HEK293 (cell line): ENCODE data around the gene FGFR4.
A peak's percentile ranks its signal among the peaks of the same experiment; 100 is the strongest.

Source experiments
- CTCF ChIA-PET: fragments of 350-600 bp; formaldehyde crosslinking; extraction: SDS; loops from one replicate; lab custom pipeline; 2021; ENCODE audit warnings: antibody characterized with exemption; lab: Yijun Ruan, JAX
- POLR2A ChIA-PET: fragments of 300-600 bp; formaldehyde crosslinking; extraction: SDS; loops from one replicate; lab custom pipeline; 2020; ENCODE audit warnings: antibody characterized with exemption, inconsistent platforms; lab: Yijun Ruan, JAX
- H3K27ac ChIP-seq: fragments of 200-500 bp; sonication (Bioruptor generic); 2 replicates; pipeline ENCODE4 v1.5.1; 2014; ENCODE audit warnings: low read depth, low read length, control low read depth, inconsistent platforms; ENCODE audit errors: extremely low read depth
- H3K36me3 ChIP-seq, 2 experiments: fragments of 200-500 bp in 1 of 2; sonication (Bioruptor generic) in 1 of 2; 1 replicate in 1 of 2; 2 replicates in 1 of 2; pipeline ENCODE4 v1.5.1; 2014 to 2017; ENCODE audit warnings: inconsistent platforms in 2 of 2, low read length in 2 of 2; ENCODE audit not compliant: control insufficient read depth in 2 of 2, insufficient read depth in 1 of 2
- H3K4me1 ChIP-seq: fragments of 200-500 bp; sonication (Bioruptor generic); 2 replicates; pipeline ENCODE4 v1.5.1; 2014; ENCODE audit warnings: mild to moderate bottlenecking, low read length, inconsistent platforms; ENCODE audit not compliant: control insufficient read depth, insufficient read depth
- H3K4me3 ChIP-seq: 2 replicates; pipeline ENCODE4 v1.5.1; 2011; ENCODE audit warnings: low read depth, mild to moderate bottlenecking, control low read depth, low read length, moderate library complexity
- H3K9me3 ChIP-seq: fragments of 200-500 bp; sonication (Bioruptor generic); 2 replicates; pipeline ENCODE4 v1.5.1; 2014; ENCODE audit warnings: low read depth, low read length, inconsistent platforms; ENCODE audit not compliant: control insufficient read depth, insufficient read depth
- GLI4 ChIP-seq: fragments of 450-650 bp; formaldehyde crosslinking; IDR thresholded peaks from 2 replicates; pipeline ENCODE4 v1.5.1; 2016; ENCODE audit warnings: missing biosample characterization, missing genetic modification characterization
- KLF8 ChIP-seq: fragments of 450-650 bp; formaldehyde crosslinking; IDR thresholded peaks from 2 replicates; pipeline ENCODE4 v1.5.1; 2016; ENCODE audit warnings: missing biosample characterization, missing genetic modification characterization
- OSR2 ChIP-seq: fragments of 450-650 bp; formaldehyde crosslinking; IDR thresholded peaks from 2 replicates; pipeline ENCODE4 v1.5.1; 2016; ENCODE audit warnings: missing biosample characterization, missing genetic modification characterization
- RBAK ChIP-seq: fragments of 450-650 bp; formaldehyde crosslinking; IDR thresholded peaks from 2 replicates; pipeline ENCODE4 v1.5.1; 2016; ENCODE audit warnings: missing biosample characterization, missing genetic modification characterization
- SALL2 ChIP-seq: fragments of 450-650 bp; formaldehyde crosslinking; IDR thresholded peaks from 2 replicates; pipeline ENCODE4 v1.5.0; 2017; ENCODE audit warnings: missing biosample characterization, mild to moderate bottlenecking, missing genetic modification characterization, borderline replicate concordance
- ZBTB48 ChIP-seq: fragments of 450-650 bp; formaldehyde crosslinking; IDR thresholded peaks from 2 replicates; pipeline ENCODE4 v1.5.1; 2016; ENCODE audit warnings: missing biosample characterization, missing genetic modification characterization
- ZFP69B ChIP-seq: fragments of 450-650 bp; formaldehyde crosslinking; IDR thresholded peaks from 2 replicates; pipeline ENCODE4 v1.5.1; 2016; ENCODE audit warnings: missing biosample characterization, missing genetic modification characterization
- ZNF2 ChIP-seq: fragments of 450-650 bp; formaldehyde crosslinking; IDR thresholded peaks from 2 replicates; pipeline ENCODE4 v1.5.1; 2016; ENCODE audit warnings: missing biosample characterization, missing genetic modification characterization
- ZNF473 ChIP-seq: fragments of 450-650 bp; formaldehyde crosslinking; IDR thresholded peaks from 2 replicates; pipeline ENCODE4 v1.5.1; 2017; ENCODE audit warnings: missing biosample characterization, missing genetic modification characterization
- ZNF510 ChIP-seq: fragments of 450-650 bp; formaldehyde crosslinking; IDR thresholded peaks from 2 replicates; pipeline ENCODE4 v1.5.1; 2018; ENCODE audit warnings: mild to moderate bottlenecking, missing genetic modification characterization, missing biosample characterization; ENCODE audit not compliant: insufficient replicate concordance
- ZNF521 ChIP-seq: fragments of 450-650 bp; formaldehyde crosslinking; IDR thresholded peaks from 2 replicates; pipeline ENCODE4 v1.5.1; 2017; ENCODE audit warnings: missing biosample characterization, mild to moderate bottlenecking, missing genetic modification characterization
- ZNF549 ChIP-seq: fragments of 450-650 bp; IDR thresholded peaks from 2 replicates; pipeline ENCODE4 v1.5.1; 2018; ENCODE audit warnings: missing biosample characterization, missing genetic modification characterization, mild to moderate bottlenecking, inconsistent platforms, moderate library complexity
- ZNF768 ChIP-seq: fragments of 450-650 bp; formaldehyde crosslinking; IDR thresholded peaks from 2 replicates; pipeline ENCODE4 v1.5.1; 2018; ENCODE audit warnings: missing biosample characterization, mild to moderate bottlenecking, missing genetic modification characterization
- ZNF792 ChIP-seq: fragments of 450-650 bp; formaldehyde crosslinking; IDR thresholded peaks from 2 replicates; pipeline ENCODE4 v1.5.1; 2016; ENCODE audit warnings: missing biosample characterization, missing genetic modification characterization
- TF ChIP-seq, protein P1 (sequence below): fragments of 450-650 bp; formaldehyde crosslinking; IDR thresholded peaks from 2 replicates; pipeline ENCODE4 v1.5.1; 2017; ENCODE audit warnings: missing biosample characterization, missing genetic modification characterization
- TF ChIP-seq, protein P2 (sequence below): fragments of 450-650 bp; formaldehyde crosslinking; IDR thresholded peaks from 2 replicates; pipeline ENCODE4 v1.5.1; 2016; ENCODE audit warnings: missing biosample characterization, missing genetic modification characterization
- TF ChIP-seq, protein P3 (sequence below): fragments of 450-650 bp; formaldehyde crosslinking; IDR thresholded peaks from 2 replicates; pipeline ENCODE4 v1.5.1; 2016; ENCODE audit warnings: missing biosample characterization, missing genetic modification characterization
- TF ChIP-seq, protein P4 (sequence below): fragments of 450-650 bp; formaldehyde crosslinking; IDR thresholded peaks from 2 replicates; pipeline ENCODE4 v1.5.1; 2016; ENCODE audit warnings: missing biosample characterization, missing genetic modification characterization
- TF ChIP-seq, protein P5 (sequence below): fragments of 450-650 bp; formaldehyde crosslinking; IDR thresholded peaks from 2 replicates; pipeline ENCODE4 v1.5.1; 2016; ENCODE audit warnings: missing biosample characterization, missing genetic modification characterization

Gene FGFR4

DNA sequence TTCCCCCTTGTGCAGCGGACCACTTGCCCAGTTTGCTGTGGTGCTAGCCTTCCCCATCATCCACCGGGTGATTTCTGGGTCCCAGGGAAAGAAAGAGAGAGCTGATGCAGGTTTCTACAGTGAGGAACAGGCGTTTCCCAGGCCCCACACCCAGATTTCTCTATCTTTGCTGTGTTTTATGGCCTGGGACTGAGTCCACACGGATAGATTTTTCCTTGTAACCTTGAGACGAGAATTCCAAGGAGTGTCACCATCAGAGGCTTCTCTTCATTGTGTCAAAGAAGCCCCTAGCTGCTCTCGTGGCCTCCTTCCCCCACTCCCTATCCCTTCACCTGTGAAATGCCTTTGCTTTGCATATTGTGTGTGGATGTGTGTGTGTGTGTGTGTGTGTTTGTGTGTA is 21.2 kb upstream of the FGFR4 start:
- POLR2A ChIA-PET, result no interaction called here
- Histone ChIP-seq H3K36me3 (peaks cover 14 to 60% of the 10 kb centered on the region in 2 experiments), H3K4me3 (no peak overlapping the region), H3K27ac (no peak overlapping the region), H3K4me1 (no peaks in the 10 kb centered on the region), H3K9me3 (no peaks in the 10 kb centered on the region)
- CTCF ChIA-PET, result no interaction called here
- no peak for TF ChIP-seq ZNF510 (tag by site-specific recombination)
- TF ChIP-seq, protein P1, sequence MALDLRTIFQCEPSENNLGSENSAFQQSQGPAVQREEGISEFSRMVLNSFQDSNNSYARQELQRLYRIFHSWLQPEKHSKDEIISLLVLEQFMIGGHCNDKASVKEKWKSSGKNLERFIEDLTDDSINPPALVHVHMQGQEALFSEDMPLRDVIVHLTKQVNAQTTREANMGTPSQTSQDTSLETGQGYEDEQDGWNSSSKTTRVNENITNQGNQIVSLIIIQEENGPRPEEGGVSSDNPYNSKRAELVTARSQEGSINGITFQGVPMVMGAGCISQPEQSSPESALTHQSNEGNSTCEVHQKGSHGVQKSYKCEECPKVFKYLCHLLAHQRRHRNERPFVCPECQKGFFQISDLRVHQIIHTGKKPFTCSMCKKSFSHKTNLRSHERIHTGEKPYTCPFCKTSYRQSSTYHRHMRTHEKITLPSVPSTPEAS, result peak; percentile 89

DNA sequence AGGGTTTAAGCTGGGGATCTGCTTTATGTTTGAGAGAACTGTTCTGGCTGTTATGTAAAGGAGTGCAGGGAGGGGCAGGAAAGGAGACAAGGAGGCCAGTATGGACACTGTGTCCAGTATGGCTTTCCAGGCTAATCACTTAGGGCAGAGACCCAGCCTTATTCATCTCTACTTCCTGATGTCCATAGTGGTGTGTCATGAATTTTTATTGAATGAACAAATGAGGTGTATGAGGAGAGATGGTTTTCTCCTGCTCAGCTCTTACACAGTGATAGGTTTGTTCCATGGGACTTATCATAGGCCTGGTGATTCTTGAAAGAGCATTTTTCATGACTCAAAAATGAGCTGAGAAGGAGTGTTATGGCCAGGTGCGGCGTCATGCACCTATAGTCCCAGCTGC is 20.5 kb upstream of the FGFR4 start:
- Histone ChIP-seq H3K9me3 (no peaks in the 10 kb centered on the region), H3K4me1 (no peaks in the 10 kb centered on the region), H3K27ac (no peak overlapping the region), H3K36me3 (peaks cover 14 to 57% of the 10 kb centered on the region in 2 experiments), H3K4me3 (no peak overlapping the region)
- CTCF ChIA-PET, result interaction anchor here (2.4 kb wide), 1 partner anchor 406 kb away, joined by 9 read pairs; no protein-coding TSS in a partner anchor
- POLR2A ChIA-PET, result no interaction called here
- TF ChIP-seq ZNF2 (tag by site-specific recombination) (no peak), GLI4 (tag by site-specific recombination) (no peak), OSR2 (tag by site-specific recombination) (no peak), ZFP69B (tag by site-specific recombination) (no peak), ZNF473 (no peak), ZNF549 (tag by site-specific recombination) (no peak), SALL2 (tag by site-specific recombination) (no peak), KLF8 (tag by site-specific recombination) (no peak)
- TF ChIP-seq, protein P2, sequence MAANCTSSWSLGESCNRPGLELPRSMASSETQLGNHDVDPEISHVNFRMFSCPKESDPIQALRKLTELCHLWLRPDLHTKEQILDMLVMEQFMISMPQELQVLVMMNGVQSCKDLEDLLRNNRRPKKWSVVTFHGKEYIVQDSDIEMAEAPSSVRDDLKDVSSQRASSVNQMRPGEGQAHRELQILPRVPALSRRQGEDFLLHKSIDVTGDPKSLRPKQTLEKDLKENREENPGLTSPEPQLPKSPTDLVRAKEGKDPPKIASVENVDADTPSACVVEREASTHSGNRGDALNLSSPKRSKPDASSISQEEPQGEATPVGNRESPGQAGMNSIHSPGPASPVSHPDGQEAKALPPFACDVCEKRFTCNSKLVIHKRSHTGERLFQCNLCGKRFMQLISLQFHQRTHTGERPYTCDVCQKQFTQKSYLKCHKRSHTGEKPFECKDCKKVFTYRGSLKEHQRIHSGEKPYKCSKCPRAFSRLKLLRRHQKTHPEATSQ (tag by site-specific recombination), result no peak
- TF ChIP-seq, protein P3, sequence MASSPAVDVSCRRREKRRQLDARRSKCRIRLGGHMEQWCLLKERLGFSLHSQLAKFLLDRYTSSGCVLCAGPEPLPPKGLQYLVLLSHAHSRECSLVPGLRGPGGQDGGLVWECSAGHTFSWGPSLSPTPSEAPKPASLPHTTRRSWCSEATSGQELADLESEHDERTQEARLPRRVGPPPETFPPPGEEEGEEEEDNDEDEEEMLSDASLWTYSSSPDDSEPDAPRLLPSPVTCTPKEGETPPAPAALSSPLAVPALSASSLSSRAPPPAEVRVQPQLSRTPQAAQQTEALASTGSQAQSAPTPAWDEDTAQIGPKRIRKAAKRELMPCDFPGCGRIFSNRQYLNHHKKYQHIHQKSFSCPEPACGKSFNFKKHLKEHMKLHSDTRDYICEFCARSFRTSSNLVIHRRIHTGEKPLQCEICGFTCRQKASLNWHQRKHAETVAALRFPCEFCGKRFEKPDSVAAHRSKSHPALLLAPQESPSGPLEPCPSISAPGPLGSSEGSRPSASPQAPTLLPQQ (tag by site-specific recombination), result no peak
- TF ChIP-seq, protein P4, sequence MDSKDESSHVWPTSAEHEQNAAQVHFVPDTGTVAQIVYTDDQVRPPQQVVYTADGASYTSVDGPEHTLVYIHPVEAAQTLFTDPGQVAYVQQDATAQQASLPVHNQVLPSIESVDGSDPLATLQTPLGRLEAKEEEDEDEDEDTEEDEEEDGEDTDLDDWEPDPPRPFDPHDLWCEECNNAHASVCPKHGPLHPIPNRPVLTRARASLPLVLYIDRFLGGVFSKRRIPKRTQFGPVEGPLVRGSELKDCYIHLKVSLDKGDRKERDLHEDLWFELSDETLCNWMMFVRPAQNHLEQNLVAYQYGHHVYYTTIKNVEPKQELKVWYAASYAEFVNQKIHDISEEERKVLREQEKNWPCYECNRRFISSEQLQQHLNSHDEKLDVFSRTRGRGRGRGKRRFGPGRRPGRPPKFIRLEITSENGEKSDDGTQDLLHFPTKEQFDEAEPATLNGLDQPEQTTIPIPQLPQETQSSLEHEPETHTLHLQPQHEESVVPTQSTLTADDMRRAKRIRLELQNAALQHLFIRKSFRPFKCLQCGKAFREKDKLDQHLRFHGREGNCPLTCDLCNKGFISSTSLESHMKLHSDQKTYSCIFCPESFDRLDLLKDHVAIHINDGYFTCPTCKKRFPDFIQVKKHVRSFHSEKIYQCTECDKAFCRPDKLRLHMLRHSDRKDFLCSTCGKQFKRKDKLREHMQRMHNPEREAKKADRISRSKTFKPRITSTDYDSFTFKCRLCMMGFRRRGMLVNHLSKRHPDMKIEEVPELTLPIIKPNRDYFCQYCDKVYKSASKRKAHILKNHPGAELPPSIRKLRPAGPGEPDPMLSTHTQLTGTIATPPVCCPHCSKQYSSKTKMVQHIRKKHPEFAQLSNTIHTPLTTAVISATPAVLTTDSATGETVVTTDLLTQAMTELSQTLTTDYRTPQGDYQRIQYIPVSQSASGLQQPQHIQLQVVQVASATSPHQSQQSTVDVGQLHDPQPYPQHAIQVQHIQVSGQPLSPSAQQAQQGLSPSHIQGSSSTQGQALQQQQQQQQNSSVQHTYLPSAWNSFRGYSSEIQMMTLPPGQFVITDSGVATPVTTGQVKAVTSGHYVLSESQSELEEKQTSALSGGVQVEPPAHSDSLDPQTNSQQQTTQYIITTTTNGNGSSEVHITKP (tag by site-specific recombination), result no peak

DNA sequence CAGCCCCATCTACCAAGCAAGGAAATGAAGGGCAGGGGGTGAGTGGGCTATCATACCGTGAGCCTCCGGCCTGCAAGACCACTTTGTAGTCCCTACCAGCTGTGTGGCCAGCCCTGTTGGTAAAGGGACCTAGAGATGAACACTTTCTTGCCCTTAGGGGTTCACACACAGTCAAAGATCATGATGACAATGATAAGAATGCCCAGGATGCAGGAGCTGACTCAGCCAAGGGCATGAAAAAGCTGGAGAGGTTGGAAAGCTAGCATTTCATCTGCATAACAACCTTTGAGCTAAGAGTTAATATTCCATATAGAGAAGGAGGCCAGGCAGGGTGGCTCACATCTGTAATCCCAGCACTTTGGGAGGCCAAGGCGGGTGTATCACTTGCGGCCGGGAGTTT is 19.2 kb upstream of the FGFR4 start:
- POLR2A ChIA-PET, result no interaction called here

More for the DNA sequence above, 19.2 kb upstream of the FGFR4 start:
- Histone ChIP-seq H3K9me3 (no peaks in the 10 kb centered on the region), H3K4me1 (no peaks in the 10 kb centered on the region), H3K36me3 (peaks cover 14 to 45% of the 10 kb centered on the region in 2 experiments), H3K4me3 (no peak overlapping the region), H3K27ac (no peak overlapping the region)
- TF ChIP-seq RBAK (tag by site-specific recombination) (no peak), ZNF521 (no peak), ZNF792 (tag by site-specific recombination) (no peak), ZBTB48 (tag by site-specific recombination) (no peak), ZNF768 (tag by site-specific recombination) (no peak)
- TF ChIP-seq, protein P5, sequence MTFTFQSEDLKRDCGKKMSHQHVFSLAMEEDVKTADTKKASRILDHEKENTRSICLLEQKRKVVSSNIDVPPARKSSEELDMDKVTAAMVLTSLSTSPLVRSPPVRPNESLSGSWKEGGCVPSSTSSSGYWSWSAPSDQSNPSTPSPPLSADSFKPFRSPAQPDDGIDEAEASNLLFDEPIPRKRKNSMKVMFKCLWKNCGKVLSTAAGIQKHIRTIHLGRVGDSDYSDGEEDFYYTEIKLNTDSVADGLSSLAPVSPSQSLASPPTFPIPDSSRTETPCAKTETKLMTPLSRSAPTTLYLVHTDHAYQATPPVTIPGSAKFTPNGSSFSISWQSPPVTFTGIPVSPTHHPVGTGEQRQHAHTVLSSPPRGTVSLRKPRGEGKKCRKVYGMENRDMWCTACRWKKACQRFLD (tag by site-specific recombination), result no peak
- CTCF ChIA-PET, result interaction anchor here (1.1 to 9.9 kb wide), 4 partner anchors 10 to 407 kb away, joined by 6 to 151 read pairs (median 8); no protein-coding TSS in a partner anchor
